GM19099 (cell line): ENCODE results near the gene IPMK.

Source experiments
- POLR2A ChIP-seq: IDR thresholded peaks from 3 replicates; pipeline ENCODE4 v1.6.1; 2011; ENCODE audit warnings: low read depth; ENCODE audit not compliant: insufficient read length; ENCODE audit errors: extremely low read depth

The IPMK gene

DNA sequence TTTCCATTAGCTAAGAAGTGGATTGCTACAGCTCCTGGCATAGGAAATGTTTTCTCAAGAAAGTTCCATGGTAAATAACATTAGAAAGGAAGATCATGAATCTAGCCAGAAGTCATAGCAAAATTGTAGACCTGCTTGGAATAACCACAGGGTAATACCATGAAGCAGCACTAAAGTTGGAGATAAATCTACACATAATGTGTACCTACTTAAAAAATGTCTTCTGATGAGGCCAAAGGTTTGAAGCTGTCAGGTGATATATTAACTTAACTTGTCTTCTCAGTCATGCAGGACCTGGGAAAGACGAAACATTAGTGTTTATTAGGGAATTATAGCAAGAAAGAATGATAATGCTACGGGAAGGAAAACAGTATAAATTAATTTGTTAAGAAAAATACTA is 7.6 kb upstream of the IPMK start:
- TF ChIP-seq POLR2A, result no peak

DNA sequence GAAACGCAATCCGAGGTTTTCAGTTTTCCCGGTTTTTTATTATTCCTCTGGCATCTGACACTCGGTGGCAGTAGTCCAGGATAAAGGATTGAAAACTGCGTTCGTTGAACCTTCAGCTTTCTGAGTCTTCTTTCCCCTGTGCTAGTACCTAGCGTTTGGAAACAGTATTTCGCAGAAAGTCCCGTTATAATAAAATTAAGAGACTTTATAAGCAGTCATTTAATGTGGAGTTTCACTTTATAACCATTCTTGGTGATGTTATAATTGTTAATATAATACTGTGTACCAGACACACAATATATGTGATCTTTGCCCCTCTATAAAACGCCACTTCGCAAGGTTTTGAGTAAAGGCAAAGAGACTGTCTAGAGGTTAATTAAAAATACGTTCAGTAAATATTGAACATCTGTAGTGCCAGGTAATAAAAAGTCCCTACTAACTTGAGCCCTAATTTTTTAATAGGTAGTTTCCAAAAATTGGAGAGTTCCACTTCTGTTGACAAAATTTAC is 2.1 kb upstream of the IPMK start:
- no peak for TF ChIP-seq POLR2A

DNA sequence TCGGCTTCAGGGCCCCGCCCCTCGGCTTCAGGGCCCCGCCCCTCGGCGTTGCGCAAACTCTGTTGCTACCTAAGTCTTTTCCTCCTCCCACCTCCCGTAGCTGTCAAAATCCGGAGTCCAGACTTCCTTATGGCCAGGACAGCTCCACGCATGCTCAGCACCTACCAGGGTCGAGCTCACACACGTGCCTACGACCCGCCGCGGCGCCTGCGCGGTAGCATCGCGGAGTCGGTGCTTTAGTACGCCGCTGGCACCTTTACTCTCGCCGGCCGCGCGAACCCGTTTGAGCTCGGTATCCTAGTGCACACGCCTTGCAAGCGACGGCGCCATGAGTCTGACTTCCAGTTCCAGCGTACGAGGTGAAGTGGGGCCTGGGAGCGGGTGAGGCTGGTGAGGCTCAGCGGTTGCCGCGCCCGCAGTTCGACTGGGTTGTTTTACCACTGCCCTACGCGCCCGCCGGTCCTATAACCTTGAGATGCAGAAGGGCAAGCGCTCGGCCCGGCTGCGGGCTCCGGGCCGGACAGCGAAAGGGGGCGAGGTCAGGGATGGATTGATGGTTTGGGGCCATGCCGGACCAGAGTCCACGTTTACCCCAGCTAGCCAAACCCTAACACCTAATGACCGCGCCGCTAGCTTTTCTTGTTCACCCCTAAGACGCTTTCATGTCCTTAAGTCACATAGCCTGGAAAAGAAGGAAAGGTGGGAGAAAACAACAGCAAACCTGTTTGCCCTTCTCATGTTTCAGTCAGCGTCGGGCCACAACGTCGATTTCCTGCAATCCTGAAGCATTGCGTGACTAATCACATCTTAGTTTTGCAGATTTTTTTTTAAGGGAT is 1.5 kb upstream of the IPMK start, which contains the start of gene CISD1:
Gene CISD1, plus strand, starts transcription at position 217 of the 836 bp plus-strand sequence. Its CDS starts 112 bp downstream, at position 329.
- peak; percentile 79 for TF ChIP-seq POLR2A

DNA sequence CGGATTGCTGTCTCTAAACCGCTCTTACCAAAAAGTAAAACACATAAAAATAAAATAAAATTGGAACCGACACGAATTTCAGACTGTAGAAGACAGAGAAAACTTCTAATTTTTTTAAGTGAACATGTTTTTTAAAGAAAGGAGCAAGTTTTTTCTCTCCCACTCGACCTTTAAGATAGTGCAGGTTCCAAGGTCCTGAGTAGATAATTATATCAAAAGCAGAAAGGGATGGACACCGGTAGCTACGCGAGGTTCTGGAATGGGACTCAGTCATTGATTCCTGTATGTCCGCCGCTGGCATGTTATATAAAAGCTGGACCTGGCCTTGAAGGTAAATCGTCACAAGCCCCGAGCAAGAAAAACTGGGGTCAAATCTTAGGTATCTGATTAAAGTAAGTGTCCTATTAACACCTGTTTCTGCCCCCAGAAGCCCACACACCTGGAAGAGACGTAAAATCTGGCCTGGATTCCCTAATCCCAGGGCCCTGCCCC is 806 bp upstream of the IPMK start:
- TF ChIP-seq POLR2A, result no peak

DNA sequence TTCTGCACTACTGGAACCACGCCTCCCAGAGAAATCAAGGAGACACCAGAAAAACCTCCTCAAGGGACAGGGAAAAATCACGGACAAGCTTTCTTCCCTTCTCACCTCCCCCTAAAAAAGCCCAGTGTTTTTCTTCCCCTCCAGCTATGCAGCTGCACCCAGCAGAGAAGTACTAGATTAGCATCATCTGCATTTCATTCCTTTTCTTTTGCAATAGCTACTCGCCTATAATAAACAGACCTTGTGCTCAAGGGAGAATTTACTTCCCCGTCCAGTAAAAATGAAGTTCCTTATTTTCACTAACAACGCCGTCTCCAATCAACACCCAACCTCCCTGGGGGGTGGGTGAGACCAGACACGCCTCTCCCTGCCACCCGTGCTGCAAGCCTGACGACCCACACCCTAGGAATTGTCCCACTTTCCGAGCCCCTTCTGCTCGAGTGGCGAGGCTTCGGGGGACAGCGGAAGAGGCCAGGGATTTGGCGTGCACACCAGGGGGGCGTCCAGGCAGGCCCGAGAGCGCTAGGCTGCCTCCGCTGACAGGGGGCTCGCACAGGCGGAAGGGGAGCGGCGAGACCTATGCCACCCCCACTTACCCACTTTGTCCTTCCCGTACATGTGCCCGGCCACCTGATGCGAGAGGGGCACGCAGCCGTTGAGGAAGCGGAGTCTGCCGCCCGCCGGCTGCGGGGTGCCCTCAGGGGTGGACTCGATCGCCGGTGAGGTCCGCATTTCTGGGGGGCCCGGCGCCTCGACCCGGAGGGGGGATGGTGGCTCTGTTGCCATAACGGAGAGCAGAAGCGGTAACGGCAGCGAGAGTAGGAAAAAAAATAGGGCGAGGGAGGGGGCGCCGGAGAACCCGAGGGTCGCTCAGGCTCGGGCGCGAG is 625 bp downstream of the IPMK start:
- no peak for TF ChIP-seq POLR2A

DNA sequence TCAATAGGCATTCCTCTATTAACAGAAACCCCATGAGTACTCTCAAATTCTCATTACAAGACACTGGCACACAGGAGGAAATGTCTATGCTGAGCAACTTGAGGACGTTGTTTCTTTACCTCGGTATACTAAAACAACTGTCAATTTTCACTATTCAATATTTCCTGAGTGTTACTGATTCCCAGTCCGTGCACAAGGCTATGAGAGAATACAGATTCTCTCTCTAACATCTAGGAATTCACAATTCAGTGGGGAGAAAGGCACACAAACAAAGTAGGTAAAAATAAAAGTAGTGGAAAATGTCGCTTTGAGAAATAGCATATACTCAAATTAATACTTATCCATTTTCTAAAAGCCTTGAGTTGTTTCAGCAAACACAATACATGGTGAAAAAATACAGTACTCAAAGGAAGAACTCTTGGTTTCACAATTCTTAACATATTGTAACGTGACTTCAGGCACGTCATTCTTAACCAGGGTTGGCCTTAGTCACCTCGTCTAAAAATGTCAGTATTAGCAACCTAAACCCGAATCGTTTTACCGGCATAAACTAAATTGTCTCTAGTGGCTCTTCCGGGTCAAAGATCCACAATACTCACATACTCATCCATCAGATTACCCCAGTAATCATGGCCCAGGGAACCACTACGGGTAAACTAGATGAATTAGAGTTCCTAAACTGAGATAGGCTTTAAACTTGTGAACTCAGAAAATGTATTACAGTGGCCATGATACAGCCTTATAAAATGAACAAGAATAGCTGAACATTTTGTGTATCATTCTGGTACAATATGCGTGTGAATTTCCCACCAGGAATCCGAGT is 1.5 kb downstream of the IPMK start:
- TF ChIP-seq POLR2A, result no peak

DNA sequence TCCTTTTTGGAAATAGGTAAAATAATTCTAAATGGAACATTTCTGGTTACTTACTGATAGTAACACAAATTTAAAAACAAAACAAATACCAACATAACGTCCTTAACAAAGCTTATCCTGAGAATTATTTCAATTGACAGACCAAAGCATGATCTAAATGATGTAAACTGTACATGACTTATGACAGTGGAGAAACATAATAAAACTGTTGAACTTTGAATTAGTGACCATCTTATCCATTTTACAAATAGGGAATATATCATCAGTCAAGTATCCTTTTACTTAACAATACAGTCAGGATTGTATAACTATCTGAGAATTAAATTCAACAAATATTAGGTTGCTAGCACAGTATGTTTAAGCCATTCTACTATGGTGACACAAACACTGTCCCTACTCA is 2.4 kb downstream of the IPMK start:
- no peak for TF ChIP-seq POLR2A

DNA sequence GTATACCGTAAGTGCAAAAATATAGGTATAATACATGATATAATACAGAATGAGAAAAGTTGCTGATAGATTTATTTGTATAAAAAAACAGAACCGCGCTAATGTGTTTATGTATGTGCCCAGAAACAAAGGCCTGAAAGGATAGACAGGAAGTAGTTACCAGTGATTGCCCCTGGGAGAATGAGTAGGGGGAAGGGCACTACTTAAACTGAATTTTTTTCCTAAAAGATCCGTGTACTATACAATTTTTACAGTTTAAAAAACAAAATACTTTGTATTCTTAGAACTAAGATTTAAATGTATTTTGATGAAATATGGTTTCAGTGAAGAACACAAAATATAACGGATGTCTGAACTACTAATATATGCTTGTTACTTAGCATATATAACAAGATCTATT is 2.9 kb downstream of the IPMK start:
- no peak for TF ChIP-seq POLR2A

DNA sequence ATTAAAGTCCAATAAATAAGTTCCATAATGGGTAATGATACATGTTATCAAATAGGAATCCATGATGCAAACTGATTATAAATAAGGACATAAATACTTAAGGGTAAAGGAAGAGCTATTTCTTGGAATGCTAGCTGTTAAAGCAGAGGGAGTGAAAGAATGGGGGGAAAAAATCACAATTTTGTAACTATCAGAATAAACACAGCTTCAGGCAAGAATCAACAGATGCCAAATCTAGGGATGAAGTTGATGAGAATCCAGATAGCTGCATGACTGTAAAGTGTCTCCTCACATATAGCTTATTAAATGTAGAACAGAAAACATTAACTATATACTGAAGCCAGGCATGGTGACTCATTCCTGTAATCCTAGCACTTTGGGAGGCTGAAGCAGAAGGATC is 4.9 kb downstream of the IPMK start:
- TF ChIP-seq POLR2A, result no peak

DNA sequence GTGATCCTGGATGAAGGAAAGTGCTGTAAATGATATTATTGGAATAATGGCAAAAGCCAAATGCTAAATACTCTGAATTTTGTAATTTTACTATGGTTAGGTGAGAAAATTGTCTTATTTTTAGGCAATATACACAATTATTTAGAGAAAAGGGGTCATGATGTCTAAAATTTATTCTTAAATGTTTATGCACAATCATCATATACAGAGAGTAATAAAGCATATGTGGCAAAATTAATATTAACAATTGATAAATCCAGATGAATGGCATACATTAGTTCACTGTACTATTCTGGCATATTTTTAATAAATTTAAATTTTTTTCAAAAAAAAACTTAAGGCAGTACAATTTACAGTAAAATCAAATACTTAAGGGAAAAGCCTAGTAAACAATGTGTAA is 7.4 kb downstream of the IPMK start:
- no peak for TF ChIP-seq POLR2A

DNA sequence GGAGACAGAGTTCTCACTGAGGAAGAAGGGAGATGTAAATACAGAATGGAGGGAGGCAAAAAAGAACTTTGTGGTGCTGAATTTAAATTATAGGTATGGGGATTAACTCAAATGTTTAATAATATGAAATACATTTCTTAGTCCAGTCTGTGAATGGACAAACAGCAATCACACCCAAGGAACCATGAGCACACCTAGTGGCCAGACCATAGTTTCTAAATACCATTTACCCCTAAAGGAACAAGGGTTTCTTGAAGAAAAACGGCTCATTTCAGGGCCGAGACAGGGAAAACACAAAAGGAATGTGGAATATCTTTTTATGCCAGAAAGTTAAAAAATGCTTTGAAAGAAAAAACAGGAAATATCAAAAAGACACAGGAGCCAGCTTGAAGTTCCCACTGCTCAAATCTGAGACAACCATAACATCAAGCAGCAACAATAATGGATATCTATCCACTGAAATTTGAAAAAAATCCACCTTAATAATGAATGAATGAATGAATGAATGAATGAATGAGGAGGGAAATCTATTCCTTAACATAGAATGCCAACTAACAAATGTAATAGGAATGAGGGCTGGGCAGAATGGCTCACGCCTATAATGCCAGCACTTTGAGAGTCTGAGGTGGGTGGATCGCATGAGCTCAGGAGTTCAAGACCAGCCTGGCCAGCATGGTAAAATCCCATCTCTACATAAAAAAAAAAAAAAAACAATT is 8.6 kb downstream of the IPMK start:
- no peak for TF ChIP-seq POLR2A

DNA sequence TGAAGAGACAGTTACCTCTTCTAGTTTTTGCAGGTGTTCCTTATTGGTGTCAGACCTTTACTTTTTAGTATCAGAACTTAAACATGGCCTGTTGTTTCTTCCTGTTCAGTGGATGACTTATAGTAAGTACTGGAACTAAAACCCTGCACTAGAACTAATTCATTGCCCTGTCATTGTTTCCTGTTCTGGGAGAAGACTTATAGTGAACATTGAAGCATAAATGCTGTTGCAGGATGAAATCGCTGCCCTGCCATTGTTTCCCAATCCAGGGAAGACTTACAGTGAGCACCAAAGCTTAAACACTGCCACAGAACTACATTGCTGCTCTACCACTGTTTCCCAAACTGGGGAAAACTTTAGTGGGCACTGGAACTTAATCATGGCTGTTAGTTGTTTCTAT is 13.1 kb downstream of the IPMK start:
- TF ChIP-seq POLR2A, result no peak

DNA sequence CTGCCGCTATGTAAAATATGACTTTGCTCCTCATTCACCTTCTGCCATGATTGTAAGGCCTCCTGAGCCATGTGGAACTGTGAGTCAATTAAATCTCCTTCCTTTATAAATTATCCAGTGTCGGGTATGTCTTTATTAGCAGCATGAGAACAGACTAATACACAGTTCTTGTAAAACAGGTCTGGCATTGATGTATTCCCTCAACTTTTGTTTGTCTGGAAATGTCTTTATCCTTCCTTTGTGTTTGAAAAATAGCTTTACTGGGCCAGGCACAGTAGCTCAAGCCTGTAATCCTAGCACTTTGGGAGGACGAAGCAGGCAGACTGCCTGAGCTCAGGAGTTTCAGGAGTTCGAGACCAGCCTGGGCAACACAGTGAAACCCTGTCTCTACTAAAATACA is 14.5 kb downstream of the IPMK start:
- TF ChIP-seq POLR2A, result no peak

DNA sequence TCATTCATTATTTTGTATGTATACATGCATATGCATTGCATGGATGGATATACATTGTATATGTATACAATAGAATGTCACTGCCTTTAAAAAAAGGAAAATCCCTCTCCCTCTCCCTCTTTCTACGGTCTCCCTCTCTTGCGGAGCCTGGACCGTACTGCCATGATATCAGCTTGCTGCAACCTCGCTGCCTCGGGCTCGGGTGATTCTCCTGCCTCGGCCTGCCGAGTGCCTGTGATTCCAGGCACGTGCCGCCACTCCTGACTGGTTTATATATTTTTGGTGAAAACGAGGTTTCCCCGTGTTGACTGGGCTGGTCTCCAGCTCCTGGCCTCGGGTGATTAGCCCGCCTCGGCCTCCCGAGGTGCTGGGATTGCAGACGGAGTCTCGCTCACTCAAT is 24.4 kb downstream of the IPMK start:
- no peak for TF ChIP-seq POLR2A

DNA sequence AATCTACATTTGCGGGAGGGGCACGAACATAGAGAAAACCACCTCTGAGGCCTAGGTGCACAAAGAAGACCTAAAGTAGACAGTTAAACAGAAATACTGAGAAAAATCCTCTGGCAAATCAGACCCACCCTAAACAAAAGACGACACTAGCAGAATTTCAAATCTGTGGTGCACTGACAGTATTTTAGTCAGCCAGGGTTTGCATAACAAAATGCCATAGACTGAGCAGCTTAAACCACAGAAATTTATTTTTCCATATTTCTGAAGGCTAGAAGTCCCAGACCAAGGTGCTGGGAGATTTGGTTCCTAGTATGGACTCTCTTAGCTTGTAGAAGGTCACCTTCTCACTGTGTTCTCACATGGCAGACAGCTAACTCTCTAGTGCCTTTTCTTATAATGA is 26.3 kb downstream of the IPMK start:
- no peak for TF ChIP-seq POLR2A

DNA sequence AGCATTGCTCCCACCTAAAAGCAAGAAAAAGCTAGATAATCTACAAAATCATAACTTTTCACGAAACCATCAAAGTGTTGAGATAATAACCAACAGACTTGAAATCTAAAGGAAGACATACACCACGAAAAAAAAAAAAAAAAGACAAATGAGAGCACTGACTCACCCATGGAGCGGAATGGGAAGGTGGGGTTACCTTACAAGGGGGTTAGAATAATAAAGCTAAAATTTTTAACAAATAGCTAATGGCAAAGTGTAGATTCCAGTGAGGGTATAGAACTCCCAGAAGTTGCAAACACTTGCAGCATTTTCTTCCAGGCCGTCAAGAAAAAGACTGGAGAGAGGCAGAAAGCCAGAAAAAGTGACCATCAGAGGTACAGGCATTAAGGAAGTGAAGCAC is 27.2 kb downstream of the IPMK start:
- TF ChIP-seq POLR2A, result no peak
